ENCODE data around the gene C21orf58. TPM values are rescaled to one million over a fixed set of nuclear protein-coding genes. Genes with fewer than 3 reads are reported as not detected.

Gene C21orf58
- total RNA-seq, 1 donor from 2014 or later: 0.53 TPM

DNA sequence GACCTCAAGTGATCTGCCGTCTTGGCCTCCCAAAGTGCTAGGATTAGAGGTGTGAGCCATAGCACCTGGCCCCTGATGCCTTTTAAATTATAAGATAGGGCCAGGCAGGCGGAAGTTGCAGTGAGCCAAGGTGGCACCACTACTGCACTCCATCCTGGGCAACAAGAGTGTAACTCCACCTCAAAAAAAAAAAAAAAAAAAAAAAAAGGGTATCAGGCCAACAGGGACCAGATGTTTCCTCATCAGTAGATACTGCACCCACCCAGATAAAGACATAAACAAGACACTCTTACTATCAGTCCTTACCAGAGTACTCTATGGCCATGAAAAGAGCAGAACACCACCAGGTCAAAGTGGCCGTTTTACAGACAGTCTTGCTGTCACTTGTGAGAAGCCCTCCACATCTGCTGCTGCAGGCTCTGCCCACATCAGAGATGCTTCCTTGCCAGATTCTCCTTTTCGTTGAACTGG is 3.3 kb downstream of the C21orf58 start:
- DNase-seq (ENCODE audit: low read depth) (no peak), FAIRE-seq (no peak)
- H3K36me3 ChIP-seq (ENCODE audit: control insufficient read depth, insufficient read depth, low read length): no peaks in the 10 kb centered on the region
- TF ChIP-seq, protein P1, sequence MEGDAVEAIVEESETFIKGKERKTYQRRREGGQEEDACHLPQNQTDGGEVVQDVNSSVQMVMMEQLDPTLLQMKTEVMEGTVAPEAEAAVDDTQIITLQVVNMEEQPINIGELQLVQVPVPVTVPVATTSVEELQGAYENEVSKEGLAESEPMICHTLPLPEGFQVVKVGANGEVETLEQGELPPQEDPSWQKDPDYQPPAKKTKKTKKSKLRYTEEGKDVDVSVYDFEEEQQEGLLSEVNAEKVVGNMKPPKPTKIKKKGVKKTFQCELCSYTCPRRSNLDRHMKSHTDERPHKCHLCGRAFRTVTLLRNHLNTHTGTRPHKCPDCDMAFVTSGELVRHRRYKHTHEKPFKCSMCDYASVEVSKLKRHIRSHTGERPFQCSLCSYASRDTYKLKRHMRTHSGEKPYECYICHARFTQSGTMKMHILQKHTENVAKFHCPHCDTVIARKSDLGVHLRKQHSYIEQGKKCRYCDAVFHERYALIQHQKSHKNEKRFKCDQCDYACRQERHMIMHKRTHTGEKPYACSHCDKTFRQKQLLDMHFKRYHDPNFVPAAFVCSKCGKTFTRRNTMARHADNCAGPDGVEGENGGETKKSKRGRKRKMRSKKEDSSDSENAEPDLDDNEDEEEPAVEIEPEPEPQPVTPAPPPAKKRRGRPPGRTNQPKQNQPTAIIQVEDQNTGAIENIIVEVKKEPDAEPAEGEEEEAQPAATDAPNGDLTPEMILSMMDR (IDR thresholded peaks at IDR 0.05; ENCODE audit: insufficient read depth, low read length, severe bottlenecking): no peak
- no peaks in the 10 kb centered on the region for H3K27me3 ChIP-seq (ENCODE audit: control insufficient read depth, insufficient read depth, low read length)
- H3K4me3 ChIP-seq (ENCODE audit: low read depth, low read length): no peak overlapping the region

DNA sequence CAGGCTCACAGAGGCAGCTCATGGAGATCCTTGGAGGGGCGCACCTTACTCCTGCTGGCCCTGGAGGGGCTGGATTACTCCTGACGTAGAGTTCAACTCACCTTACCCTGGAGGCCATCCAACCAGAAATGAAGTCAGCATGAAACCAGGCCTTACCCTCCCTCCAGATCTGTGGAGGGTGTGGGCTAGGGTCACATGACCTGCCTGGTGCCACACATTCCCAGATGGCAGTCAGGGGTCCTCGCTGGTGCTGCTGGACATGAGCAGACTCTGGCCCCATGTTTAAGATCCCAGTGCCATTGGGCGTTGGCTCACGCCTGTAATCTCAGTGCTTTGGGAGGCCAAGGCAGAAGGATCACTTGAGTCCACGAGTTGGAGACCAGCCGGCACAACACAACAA is 4.5 kb downstream of the C21orf58 start:
- H3K4me3 ChIP-seq (ENCODE audit: low read depth, low read length): no peak overlapping the region
- TF ChIP-seq, protein P1 (IDR thresholded peaks at IDR 0.05; ENCODE audit: insufficient read depth, low read length, severe bottlenecking): no peak
- H3K27me3 ChIP-seq (ENCODE audit: control insufficient read depth, insufficient read depth, low read length): no peaks in the 10 kb centered on the region
- DNase-seq (ENCODE audit: low read depth) (no peak), FAIRE-seq (no peak)
- no peaks in the 10 kb centered on the region for H3K36me3 ChIP-seq (ENCODE audit: control insufficient read depth, insufficient read depth, low read length)

DNA sequence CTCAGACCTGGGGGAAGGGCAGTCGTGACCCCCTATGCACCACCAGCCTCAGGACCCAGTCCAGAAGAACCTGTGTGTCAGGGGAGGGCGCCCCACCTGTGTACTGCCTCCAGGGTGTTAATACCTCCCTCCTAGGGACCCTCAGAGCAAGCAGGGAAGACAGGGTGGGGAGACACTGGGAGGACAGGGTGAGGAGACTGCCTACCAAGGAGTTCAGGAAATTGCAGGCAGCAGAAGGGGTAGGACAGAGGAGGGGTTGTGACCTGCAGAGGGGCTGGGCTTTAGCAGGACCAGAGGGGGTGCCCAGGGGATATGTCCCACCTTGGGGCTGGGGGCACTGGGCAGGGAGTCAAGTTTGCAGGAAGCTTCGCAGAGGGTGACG is 5.2 kb downstream of the C21orf58 start:
- DNase-seq (ENCODE audit: low read depth) (no peak), FAIRE-seq (no peak)
- Histone ChIP-seq H3K27me3 (ENCODE audit: control insufficient read depth, insufficient read depth, low read length) (no peaks in the 10 kb centered on the region), H3K36me3 (ENCODE audit: control insufficient read depth, insufficient read depth, low read length) (no peaks in the 10 kb centered on the region), H3K4me3 (ENCODE audit: low read depth, low read length) (no peak overlapping the region)
- TF ChIP-seq, protein P1 (IDR thresholded peaks at IDR 0.05; ENCODE audit: insufficient read depth, low read length, severe bottlenecking): no peak

DNA sequence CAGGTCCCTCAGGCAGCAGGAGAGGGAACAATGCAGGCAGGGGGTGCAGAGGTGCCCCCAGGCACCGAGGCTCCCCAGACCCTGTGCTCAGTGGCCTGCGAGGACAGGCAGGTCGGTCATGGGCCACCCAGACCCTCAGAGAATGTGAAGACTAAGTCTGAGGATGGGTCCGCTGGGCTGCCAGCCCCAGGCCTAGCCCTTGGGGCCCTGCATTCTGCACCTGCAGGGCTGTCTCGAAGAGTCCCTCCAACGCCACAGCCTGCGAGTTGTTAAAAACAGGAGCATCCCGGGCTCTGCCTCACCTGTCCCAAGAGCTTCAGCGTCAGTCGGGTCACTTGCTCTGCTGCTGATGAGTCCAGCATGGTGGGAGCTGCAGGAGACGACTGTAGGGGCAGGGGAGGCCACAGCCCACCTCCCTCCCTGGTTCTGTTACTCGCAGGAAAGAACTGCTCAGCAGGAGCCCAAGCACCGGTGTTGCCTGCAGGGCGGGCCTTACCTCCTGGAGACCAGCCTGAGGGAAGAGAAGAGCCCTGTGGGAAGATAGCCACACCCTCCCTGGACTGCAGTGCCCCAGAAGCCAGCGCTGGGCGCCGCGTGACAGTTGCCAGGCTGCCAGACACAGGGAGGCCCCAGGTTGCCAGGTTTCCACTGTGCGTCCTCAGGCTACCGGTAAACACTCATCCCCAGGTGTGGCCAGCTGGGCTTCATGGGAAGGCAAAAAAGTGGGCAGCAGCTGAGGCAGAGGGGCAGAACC is 5.8 kb downstream of the C21orf58 start:
- FAIRE-seq (no peak), DNase-seq (ENCODE audit: low read depth) (no peak)
- Histone ChIP-seq H3K36me3 (ENCODE audit: control insufficient read depth, insufficient read depth, low read length) (no peaks in the 10 kb centered on the region), H3K27me3 (ENCODE audit: control insufficient read depth, insufficient read depth, low read length) (no peaks in the 10 kb centered on the region), H3K4me3 (ENCODE audit: low read depth, low read length) (no peak overlapping the region)
- TF ChIP-seq, protein P1 (IDR thresholded peaks at IDR 0.05; ENCODE audit: insufficient read depth, low read length, severe bottlenecking): no peak

DNA sequence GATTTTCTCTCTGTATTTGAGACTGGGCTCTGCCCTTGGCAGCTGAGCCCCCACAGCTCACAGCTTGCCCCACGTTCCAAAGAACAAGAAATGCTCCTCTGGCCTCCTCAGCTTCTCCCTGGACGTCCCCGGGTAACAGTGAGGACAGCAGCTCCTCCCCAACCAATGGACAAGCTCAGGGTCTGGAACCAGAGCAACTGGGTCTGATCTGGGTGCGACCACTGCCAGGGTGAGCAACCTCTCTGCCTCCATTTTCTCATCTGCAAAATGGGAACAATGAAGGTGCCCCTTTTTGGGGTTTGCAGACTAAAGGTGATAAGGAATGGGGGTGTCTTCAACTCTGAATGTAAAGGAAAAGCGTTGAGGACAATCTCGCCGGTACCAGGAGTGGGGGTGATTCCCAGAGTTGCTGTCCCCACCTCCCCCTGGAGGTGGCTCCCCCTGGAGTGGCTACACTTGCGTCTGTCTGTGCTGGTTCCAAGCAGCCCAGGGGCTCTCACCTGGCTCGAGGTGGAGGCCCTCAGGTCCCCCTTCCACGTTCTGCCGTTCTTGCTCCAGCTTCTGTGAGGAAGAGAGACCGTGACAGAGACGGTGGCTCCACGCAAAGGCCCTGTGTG is 6.9 kb downstream of the C21orf58 start:
- Histone ChIP-seq H3K27me3 (ENCODE audit: control insufficient read depth, insufficient read depth, low read length) (no peaks in the 10 kb centered on the region), H3K36me3 (ENCODE audit: control insufficient read depth, insufficient read depth, low read length) (no peaks in the 10 kb centered on the region), H3K4me3 (ENCODE audit: low read depth, low read length) (no peak overlapping the region)
- TF ChIP-seq, protein P1 (IDR thresholded peaks at IDR 0.05; ENCODE audit: insufficient read depth, low read length, severe bottlenecking): no peak
- FAIRE-seq (no peak), DNase-seq (ENCODE audit: low read depth) (no peak)
